H1 (cell line): ENCODE measurements around the gene PCDH9. TPM values are rescaled to one million over a fixed set of nuclear protein-coding genes. Genes with fewer than 3 reads are reported as not detected.

Experiments used
- CTCF ChIA-PET: fragments of 300-600 bp; sonication (Branson Sonifier 250); formaldehyde crosslinking; loops from one replicate; lab custom pipeline; 2021; ENCODE audit not compliant: partially characterized antibody; lab: Charles Lee
- POLR2A ChIA-PET: fragments of 300-600 bp; sonication (Branson Sonifier 250); formaldehyde crosslinking; loops from one replicate; lab custom pipeline; 2021; ENCODE audit warnings: inconsistent platforms; ENCODE audit not compliant: partially characterized antibody; lab: Charles Lee
- DNase-seq, 2 experiments: peaks; one replicate each; pipeline versions ENCODE4 v3.0.0 to v3.0.0-alpha.2; 2010 to 2022; ENCODE audit warnings: low spot score in 2 of 2, low read depth in 1 of 2, mixed read lengths in 1 of 2
- FAIRE-seq: peaks from 2 replicates; lab custom pipeline; 2011; peaks lifted over from hg19 to GRCh38; lab: Jason Lieb, UNC
- H2AFZ ChIP-seq: 2 replicates; pipeline ENCODE4 v1.8.1; 2012; ENCODE audit warnings: low read length, inconsistent platforms
- H2AK5ac ChIP-seq: 2 replicates; pipeline ENCODE4 v1.6.1; 2013; ENCODE audit warnings: low read depth, low read length
- H2BK120ac ChIP-seq: replicated peaks from 2 replicates; pipeline ENCODE3; 2013; ENCODE audit warnings: low read depth, low read length, inconsistent platforms
- H2BK12ac ChIP-seq: 2 replicates; pipeline ENCODE4 v1.6.1; 2013; ENCODE audit warnings: low read depth, low read length
- H2BK15ac ChIP-seq: 2 replicates; pipeline ENCODE4 v1.6.1; 2013; ENCODE audit warnings: low read length
- H2BK20ac ChIP-seq: 2 replicates; pipeline ENCODE4 v1.6.1; 2013; ENCODE audit warnings: low read length
- H2BK5ac ChIP-seq: 2 replicates; pipeline ENCODE4 v1.6.1; 2013; ENCODE audit warnings: low read depth, low read length
- H3K14ac ChIP-seq: 2 replicates; pipeline ENCODE4 v1.6.1; 2013; ENCODE audit warnings: inconsistent platforms; ENCODE audit not compliant: insufficient read length
- H3K18ac ChIP-seq: 2 replicates; pipeline ENCODE4 v1.6.1; 2013; ENCODE audit warnings: low read length; ENCODE audit errors: extremely low read depth
- H3K23ac ChIP-seq: 2 replicates; pipeline ENCODE4 v1.6.1; 2013; ENCODE audit warnings: inconsistent platforms; ENCODE audit not compliant: insufficient read length
- H3K23me2 ChIP-seq: 2 replicates; pipeline ENCODE4 v1.6.1; 2013; ENCODE audit warnings: low read depth, low read length
- H3K27ac ChIP-seq: 2 replicates; pipeline ENCODE4 v1.6.1; 2011; ENCODE audit warnings: low read depth, low read length, inconsistent platforms
- H3K27me3 ChIP-seq, 4 experiments: replicated peaks in 1 of 4; 1 replicate in 1 of 4; 2 replicates in 3 of 4; pipeline versions ENCODE4 v1.6.1 to v1.8.1; 2011 to 2013; ENCODE audit warnings: low read length in 3 of 4, mild to moderate bottlenecking in 3 of 4, inconsistent platforms in 2 of 4, mixed read lengths in 2 of 4, moderate library complexity in 1 of 4; ENCODE audit not compliant: control insufficient read depth in 3 of 4, insufficient read depth in 3 of 4; ENCODE audit errors: extremely low read depth in 1 of 4
- H3K36me3 ChIP-seq, 4 experiments: 2 replicates each; pipeline versions ENCODE4 v1.6.1 to v1.8.1; 2011 to 2013; ENCODE audit warnings: mild to moderate bottlenecking in 4 of 4, low read length in 3 of 4, moderate library complexity in 2 of 4, control low read depth in 1 of 4, inconsistent platforms in 1 of 4; ENCODE audit not compliant: insufficient read depth in 4 of 4, control insufficient read depth in 2 of 4
- H3K4ac ChIP-seq: replicated peaks from 2 replicates; pipeline ENCODE3; 2013; ENCODE audit warnings: low read length, low read depth, mixed read lengths, inconsistent platforms; ENCODE audit not compliant: insufficient read length
- H3K4me1 ChIP-seq, 4 experiments: replicated peaks in 1 of 4; 1 replicate in 1 of 4; 2 replicates in 3 of 4; pipeline versions ENCODE4 v1.6.1 to v1.8.1; 2011 to 2013; ENCODE audit warnings: low read length in 3 of 4, inconsistent platforms in 2 of 4, mixed read lengths in 1 of 4; ENCODE audit not compliant: insufficient read depth in 4 of 4, control insufficient read depth in 3 of 4
- H3K4me2 ChIP-seq, 2 experiments: 2 replicates each; pipeline versions ENCODE4 v1.6.1 to v1.8.1; 2011 to 2013; ENCODE audit warnings: low read depth in 2 of 2, low read length in 2 of 2, control low read depth in 1 of 2, inconsistent platforms in 1 of 2, mild to moderate bottlenecking in 1 of 2; ENCODE audit not compliant: insufficient read depth in 1 of 2
- H3K4me3 ChIP-seq, 4 experiments: fragments of 200-600, 300-600 bp in 1 of 4; sonication (generic), shearing (Covaris generic), sonication (Bioruptor Twin) in 1 of 4; 2 replicates each; pipeline versions ENCODE4 v1.5.1 to v1.8.1; 2011 to 2016; ENCODE audit warnings: low read length in 4 of 4, low read depth in 3 of 4, control low read depth in 2 of 4, inconsistent platforms in 2 of 4, mild to moderate bottlenecking in 2 of 4, mixed read lengths in 1 of 4, moderate library complexity in 1 of 4; ENCODE audit not compliant: insufficient read depth in 2 of 4; ENCODE audit errors: extremely low read depth in 1 of 4
- H3K56ac ChIP-seq: replicated peaks from 2 replicates; pipeline ENCODE3; 2013; ENCODE audit warnings: low read depth, mild to moderate bottlenecking, mixed read lengths, low read length, inconsistent platforms; ENCODE audit not compliant: insufficient read length
- H3K79me1 ChIP-seq: 2 replicates; pipeline ENCODE4 v1.6.1; 2013; ENCODE audit warnings: low read depth, low read length, control low read depth
- H3K79me2 ChIP-seq, 2 experiments: 2 replicates each; pipeline versions ENCODE4 v1.6.1 to v1.8.1; 2012 to 2013; ENCODE audit warnings: low read length in 2 of 2, mild to moderate bottlenecking in 2 of 2, inconsistent platforms in 1 of 2; ENCODE audit not compliant: insufficient read depth in 2 of 2, control insufficient read depth in 1 of 2
- H3K9ac ChIP-seq, 4 experiments: replicated peaks in 1 of 4; 1 replicate in 1 of 4; 2 replicates in 3 of 4; pipeline versions ENCODE4 v1.6.1 to v1.8.1; 2011 to 2013; ENCODE audit warnings: low read depth in 3 of 4, low read length in 3 of 4, control low read depth in 2 of 4, mild to moderate bottlenecking in 2 of 4, moderate library complexity in 2 of 4, inconsistent platforms in 1 of 4; ENCODE audit errors: extremely low read depth in 1 of 4
- H3K9me3 ChIP-seq, 2 experiments: 2 replicates each; pipeline versions ENCODE4 v1.6.1 to v1.8.1; 2012 to 2013; ENCODE audit warnings: mild to moderate bottlenecking in 2 of 2, moderate library complexity in 2 of 2, control low read depth in 1 of 2, inconsistent platforms in 1 of 2, low read depth in 1 of 2, low read length in 1 of 2, mixed read lengths in 1 of 2; ENCODE audit not compliant: insufficient read depth in 2 of 2
- H4K20me1 ChIP-seq, 2 experiments: replicated peaks in 1 of 2; 2 replicates each; pipeline versions ENCODE3 to v1.8.1; 2011 to 2013; ENCODE audit warnings: inconsistent platforms in 2 of 2, low read length in 2 of 2, mild to moderate bottlenecking in 1 of 2; ENCODE audit not compliant: insufficient read depth in 2 of 2, control insufficient read depth in 1 of 2
- H4K5ac ChIP-seq: 2 replicates; pipeline ENCODE4 v1.6.1; 2013; ENCODE audit warnings: low read length, low read depth, mixed read lengths, inconsistent platforms; ENCODE audit not compliant: insufficient read length
- H4K8ac ChIP-seq: 2 replicates; pipeline ENCODE4 v1.8.0; 2013; ENCODE audit warnings: mild to moderate bottlenecking, moderate library complexity, low read length, inconsistent platforms; ENCODE audit not compliant: insufficient read depth; ENCODE audit errors: extremely low read depth
- H4K91ac ChIP-seq: replicated peaks from 2 replicates; pipeline ENCODE3; 2013; ENCODE audit warnings: low read length, mixed read lengths, inconsistent platforms; ENCODE audit not compliant: insufficient read length
- TAF1 ChIP-seq: IDR thresholded peaks from 2 replicates; pipeline ENCODE4 v1.6.1; 2011; ENCODE audit warnings: mild to moderate bottlenecking, low read depth, low read length
- polyA plus RNA-seq, 7 experiments: library from polyadenylated mRNA; depleted of rRNA in 3 of 7; stranded (reverse) in 5 of 7; unstranded in 2 of 7; fragments of >200 nt in 5 of 7; fragments of 200-250 nt in 2 of 7; gene quantifications; 1 replicate in 5 of 7; 2 replicates in 1 of 7; 4 replicates in 1 of 7; pipeline versions ENCODE4 v1.2.1 to v1.2.3, GENCODE V29; 2011 to 2013; ENCODE audit warnings: missing spikeins in 2 of 7, mixed read lengths in 2 of 7
- total RNA-seq: library from RNA; stranded (reverse); fragmentation: NEBNext Ultra II Directional; extraction: Animal tissue kit (Norgen Biotek cat#: 25700); gene quantifications from 2 replicates; pipeline ENCODE4 v1.2.1, GENCODE V29; 2021

The PCDH9 gene
- total and polyA plus RNA-seq, 2 of the 8 experiments (the other 6 are each of a cell fraction or from before 2014, with no cell fraction given) = 0.12 to 0.60 TPM

GRCh38 chr13:66660468-66660813 lies 569.7 kb downstream of the PCDH9 start:
- ChIA-PET POLR2A (interaction anchor here (0.6 kb wide), 1 partner anchor 34 kb away, joined by 3 read pairs; no protein-coding TSS in a partner anchor), CTCF (no interaction called here)
- H3K9ac ChIP-seq = no peak overlapping the region
- no peaks in the 10 kb centered on the region for H3K36me3 ChIP-seq
- no peaks in the 10 kb centered on the region for H3K27me3 ChIP-seq
- no peak overlapping the region for H3K18ac ChIP-seq
- no peaks in the 10 kb centered on the region for H4K20me1 ChIP-seq
- H3K27ac ChIP-seq = no peak overlapping the region
- no peaks in the 10 kb centered on the region for H3K23me2 ChIP-seq
- no peaks in the 10 kb centered on the region for H3K79me2 ChIP-seq
- no peak overlapping the region for H4K91ac ChIP-seq
- H3K9me3 ChIP-seq = no peaks in the 10 kb centered on the region
- no peak overlapping the region for H3K56ac ChIP-seq
- no peak overlapping the region for H2BK20ac ChIP-seq
- no peak overlapping the region for H2BK15ac ChIP-seq
- no peak overlapping the region for H2AK5ac ChIP-seq
- no peak overlapping the region for H3K4me2 ChIP-seq
- H3K14ac ChIP-seq = no peak overlapping the region
- no peaks in the 10 kb centered on the region for H3K79me1 ChIP-seq
- no peak overlapping the region for H2BK12ac ChIP-seq
- no peak overlapping the region for H2AFZ ChIP-seq
- FAIRE-seq (no peak), DNase-seq (no peak)
- H2BK120ac ChIP-seq = no peak overlapping the region
- no peak overlapping the region for H4K5ac ChIP-seq
- H3K4me1 ChIP-seq = no peaks in the 10 kb centered on the region
- H3K4ac ChIP-seq = no peak overlapping the region
- no peak overlapping the region for H4K8ac ChIP-seq
- H2BK5ac ChIP-seq = no peak overlapping the region
- H3K23ac ChIP-seq = no peak overlapping the region
- TF ChIP-seq TAF1 = no peak
- H3K4me3 ChIP-seq = no peak overlapping the region
